ENCODE data around the gene SUSD1. TPM values are rescaled to one million over a fixed set of nuclear protein-coding genes. Genes with fewer than 3 reads are reported as not detected.

SUSD1 gene
- total and polyA plus RNA-seq, 2 of the 13 experiments (the other 11 are each of a cell fraction or from before 2014, with no cell fraction given), result 25.9 to 32.3 TPM

DNA sequence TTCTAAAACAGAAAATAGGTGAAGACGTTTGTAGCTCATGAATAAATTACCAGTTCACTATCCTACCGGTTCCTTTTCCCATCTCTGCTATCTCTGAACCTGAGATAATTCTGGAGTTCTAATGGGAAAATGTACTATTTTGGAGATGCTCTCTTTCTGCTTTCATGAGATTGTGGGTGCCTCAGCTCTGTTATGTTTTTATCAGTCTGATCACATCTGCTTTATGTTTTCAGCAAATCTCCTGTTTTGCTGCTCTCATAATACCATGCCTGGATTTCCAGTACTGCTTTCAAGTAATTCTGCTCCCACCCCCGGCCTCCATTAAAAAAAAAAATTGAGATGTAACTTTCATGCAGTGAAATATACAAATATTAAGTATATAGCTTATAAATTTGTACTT, 9.1 kb upstream of the SUSD1 start (continued):
- TF ChIP-seq, protein P1, sequence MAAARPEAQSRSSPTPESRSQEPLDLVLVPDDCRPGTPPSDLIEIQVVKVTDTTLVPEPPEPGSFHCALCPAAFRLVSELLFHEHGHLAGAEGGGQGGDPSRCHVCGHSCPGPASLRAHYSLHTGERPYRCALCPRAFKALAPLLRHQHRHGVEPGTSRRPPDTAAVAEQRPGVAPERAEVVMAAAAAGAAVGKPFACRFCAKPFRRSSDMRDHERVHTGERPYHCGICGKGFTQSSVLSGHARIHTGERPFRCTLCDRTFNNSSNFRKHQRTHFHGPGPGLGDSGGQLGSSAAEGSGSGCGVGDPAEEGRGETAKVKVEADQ (CRISPR knock-in tag; IDR thresholded peaks at IDR 0.05; ENCODE audit: borderline replicate concordance), result no peak
- TF ChIP-seq NR2F6 (IDR thresholded peaks at IDR 0.05) (no peak), NR2F6 (CRISPR knock-in tag; IDR thresholded peaks at IDR 0.05) (no peak), ZNF746 (CRISPR knock-in tag; IDR thresholded peaks at IDR 0.05) (no peak), ZKSCAN1 (IDR thresholded peaks at IDR 0.05; ENCODE audit: low read length) (no peak), HOXA3 (CRISPR knock-in tag; IDR thresholded peaks at IDR 0.05) (no peak), HNRNPL (IDR thresholded peaks at IDR 0.05; ENCODE audit: low read depth, low read length) (no peak), KLF16 (CRISPR knock-in tag; IDR thresholded peaks at IDR 0.05) (no peak), ZNF841 (CRISPR knock-in tag; IDR thresholded peaks at IDR 0.05; ENCODE audit: borderline replicate concordance) (no peak)
- TF ChIP-seq, protein P2, sequence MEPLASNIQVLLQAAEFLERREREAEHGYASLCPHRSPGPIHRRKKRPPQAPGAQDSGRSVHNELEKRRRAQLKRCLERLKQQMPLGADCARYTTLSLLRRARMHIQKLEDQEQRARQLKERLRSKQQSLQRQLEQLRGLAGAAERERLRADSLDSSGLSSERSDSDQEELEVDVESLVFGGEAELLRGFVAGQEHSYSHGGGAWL (CRISPR knock-in tag; IDR thresholded peaks at IDR 0.05), result no peak
- TF ChIP-seq, protein P3, sequence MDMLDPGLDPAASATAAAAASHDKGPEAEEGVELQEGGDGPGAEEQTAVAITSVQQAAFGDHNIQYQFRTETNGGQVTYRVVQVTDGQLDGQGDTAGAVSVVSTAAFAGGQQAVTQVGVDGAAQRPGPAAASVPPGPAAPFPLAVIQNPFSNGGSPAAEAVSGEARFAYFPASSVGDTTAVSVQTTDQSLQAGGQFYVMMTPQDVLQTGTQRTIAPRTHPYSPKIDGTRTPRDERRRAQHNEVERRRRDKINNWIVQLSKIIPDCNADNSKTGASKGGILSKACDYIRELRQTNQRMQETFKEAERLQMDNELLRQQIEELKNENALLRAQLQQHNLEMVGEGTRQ (IDR thresholded peaks at IDR 0.05; ENCODE audit: low read depth, low read length), result no peak
- TF ChIP-seq, protein P3 (CRISPR knock-in tag; IDR thresholded peaks at IDR 0.05; ENCODE audit: borderline replicate concordance), result no peak
- TF ChIP-seq, protein P4, sequence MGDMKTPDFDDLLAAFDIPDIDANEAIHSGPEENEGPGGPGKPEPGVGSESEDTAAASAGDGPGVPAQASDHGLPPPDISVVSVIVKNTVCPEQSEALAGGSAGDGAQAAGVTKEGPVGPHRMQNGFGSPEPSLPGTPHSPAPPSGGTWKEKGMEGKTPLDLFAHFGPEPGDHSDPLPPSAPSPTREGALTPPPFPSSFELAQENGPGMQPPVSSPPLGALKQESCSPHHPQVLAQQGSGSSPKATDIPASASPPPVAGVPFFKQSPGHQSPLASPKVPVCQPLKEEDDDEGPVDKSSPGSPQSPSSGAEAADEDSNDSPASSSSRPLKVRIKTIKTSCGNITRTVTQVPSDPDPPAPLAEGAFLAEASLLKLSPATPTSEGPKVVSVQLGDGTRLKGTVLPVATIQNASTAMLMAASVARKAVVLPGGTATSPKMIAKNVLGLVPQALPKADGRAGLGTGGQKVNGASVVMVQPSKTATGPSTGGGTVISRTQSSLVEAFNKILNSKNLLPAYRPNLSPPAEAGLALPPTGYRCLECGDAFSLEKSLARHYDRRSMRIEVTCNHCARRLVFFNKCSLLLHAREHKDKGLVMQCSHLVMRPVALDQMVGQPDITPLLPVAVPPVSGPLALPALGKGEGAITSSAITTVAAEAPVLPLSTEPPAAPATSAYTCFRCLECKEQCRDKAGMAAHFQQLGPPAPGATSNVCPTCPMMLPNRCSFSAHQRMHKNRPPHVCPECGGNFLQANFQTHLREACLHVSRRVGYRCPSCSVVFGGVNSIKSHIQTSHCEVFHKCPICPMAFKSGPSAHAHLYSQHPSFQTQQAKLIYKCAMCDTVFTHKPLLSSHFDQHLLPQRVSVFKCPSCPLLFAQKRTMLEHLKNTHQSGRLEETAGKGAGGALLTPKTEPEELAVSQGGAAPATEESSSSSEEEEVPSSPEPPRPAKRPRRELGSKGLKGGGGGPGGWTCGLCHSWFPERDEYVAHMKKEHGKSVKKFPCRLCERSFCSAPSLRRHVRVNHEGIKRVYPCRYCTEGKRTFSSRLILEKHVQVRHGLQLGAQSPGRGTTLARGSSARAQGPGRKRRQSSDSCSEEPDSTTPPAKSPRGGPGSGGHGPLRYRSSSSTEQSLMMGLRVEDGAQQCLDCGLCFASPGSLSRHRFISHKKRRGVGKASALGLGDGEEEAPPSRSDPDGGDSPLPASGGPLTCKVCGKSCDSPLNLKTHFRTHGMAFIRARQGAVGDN (CRISPR knock-in tag; IDR thresholded peaks at IDR 0.05), result no peak

Data from HepG2 (cell line).